ENCODE data around the gene CIB4.

Gene CIB4

GRCh38 chr2:26640781-26641564, at the start of gene CIB4:
Gene CIB4, minus strand, starts transcription at chr2:26641366. Its CDS starts 52 bp downstream, at chr2:26641314.
- DNase-seq, result no peak

GRCh38 chr2:26687801-26688200, 46.6 kb upstream of the CIB4 start:
- DNase-seq, result peak; percentile 83

GRCh38 chr2:26687328-26687727, 46.2 kb upstream of the CIB4 start:
- peak; percentile 62 for DNase-seq

DNA sequence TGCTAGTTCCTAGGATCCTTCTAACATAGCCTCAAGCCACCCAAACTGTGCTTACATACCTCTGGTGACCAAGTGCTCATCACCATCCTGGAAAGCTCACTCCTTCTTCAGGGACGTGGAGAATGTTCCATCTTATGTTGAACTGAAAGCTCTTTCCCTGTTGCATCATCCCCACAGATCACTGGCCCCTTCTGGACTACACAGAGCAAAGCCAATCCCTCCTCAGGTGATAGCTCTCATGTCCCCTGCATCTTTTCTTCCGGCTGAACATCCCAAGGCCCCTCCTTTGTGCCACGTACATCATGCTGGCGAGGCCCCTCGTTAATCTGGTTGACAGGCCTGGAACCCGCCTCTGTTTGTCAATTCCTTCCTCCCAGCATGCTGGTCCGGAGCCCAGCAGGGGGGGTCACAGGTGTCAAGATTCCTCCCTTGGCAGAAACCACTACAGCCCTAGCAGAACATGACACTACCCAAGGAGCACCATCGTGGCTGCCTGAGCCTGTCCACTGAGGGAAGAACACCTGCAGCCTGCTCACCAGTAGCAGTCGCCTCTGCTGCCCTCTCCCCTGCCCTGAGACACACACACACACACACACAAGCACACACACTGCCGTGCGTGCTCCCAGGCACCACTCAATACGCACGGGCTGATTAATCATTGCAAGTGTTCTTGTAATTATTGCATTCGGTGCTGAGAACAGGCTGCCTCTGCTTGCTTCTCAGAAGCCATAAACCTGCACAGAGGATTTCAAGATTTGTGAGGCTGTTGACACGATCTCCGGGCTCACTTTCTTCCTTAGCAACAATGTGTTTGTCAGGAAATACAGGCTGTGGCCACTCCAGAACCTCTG, 45.0 kb upstream of the CIB4 start:
- DNase-seq, result peak; percentile 38

DNA sequence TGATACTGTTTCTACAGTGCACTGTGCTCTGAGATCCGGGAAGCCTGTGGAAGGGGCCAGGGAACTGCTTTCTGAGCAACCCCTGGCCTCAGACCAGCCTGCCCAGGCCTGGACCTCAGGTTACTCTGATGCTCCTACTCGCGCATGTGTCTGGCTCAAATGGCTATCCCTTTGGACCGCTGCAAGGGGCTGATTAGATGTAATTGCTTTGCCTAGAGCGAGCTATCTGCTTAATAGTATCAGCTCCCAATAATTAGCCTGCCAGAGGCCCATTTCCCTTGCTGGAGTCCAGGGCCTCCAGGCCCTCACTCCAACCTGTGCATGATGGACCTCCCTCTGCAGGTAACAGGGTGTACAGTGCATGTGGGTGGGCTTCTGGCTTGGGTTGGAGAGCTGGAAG, 44.2 kb upstream of the CIB4 start:
- DNase-seq, result no peak

DNA sequence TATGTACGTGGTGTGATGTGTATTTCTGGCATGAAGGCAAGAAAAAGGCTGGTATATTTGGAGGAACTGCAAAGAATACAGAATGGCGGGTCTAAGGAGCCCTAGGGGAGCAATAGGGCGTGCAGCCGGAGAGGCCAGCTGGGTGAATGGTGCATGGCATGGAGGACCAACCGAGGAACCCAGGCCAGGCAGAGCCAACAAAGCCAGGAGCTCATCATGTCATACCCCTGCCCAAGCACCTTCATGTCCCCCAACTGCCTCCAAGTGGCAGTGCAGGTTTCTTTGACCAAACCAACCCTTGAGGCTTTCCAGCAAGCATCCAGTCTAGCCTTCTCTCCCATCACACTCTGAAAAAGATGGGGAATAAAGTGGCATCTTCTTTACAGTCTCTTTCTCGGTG, 42.4 kb upstream of the CIB4 start:
- no peak for DNase-seq

- DNase-seq, result no peak
These were observed 41.0 kb upstream of the CIB4 start for GRCh38 chr2:26682155-26682554.

DNA sequence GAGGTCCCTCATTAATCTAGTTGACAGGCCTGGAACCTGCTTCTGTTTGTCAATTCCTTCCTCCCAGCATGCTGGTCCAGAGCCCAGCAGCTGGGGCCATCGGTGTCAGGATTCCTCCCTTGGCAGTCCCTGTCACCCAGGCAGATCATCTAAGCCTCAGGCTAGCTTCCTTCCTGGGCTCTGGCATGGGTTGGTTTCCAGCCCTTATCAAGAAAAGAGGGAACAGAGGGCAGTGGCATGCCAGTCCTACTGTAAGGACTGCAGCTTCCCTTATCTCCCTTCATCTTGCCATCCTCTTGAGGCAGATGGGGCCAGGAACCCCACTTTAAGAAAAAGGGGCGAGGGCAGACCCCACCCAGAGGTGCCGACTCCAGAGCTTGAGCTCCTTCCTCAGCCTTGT, 40.5 kb upstream of the CIB4 start:
- DNase-seq, result no peak

- DNase-seq, result no peak
These were observed 38.7 kb upstream of the CIB4 start for GRCh38 chr2:26679867-26680266.

GRCh38 chr2:26678035-26678434, 36.9 kb upstream of the CIB4 start:
- no peak for DNase-seq

- no peak for DNase-seq
These were observed 34.6 kb upstream of the CIB4 start for GRCh38 chr2:26675651-26676255.

DNA sequence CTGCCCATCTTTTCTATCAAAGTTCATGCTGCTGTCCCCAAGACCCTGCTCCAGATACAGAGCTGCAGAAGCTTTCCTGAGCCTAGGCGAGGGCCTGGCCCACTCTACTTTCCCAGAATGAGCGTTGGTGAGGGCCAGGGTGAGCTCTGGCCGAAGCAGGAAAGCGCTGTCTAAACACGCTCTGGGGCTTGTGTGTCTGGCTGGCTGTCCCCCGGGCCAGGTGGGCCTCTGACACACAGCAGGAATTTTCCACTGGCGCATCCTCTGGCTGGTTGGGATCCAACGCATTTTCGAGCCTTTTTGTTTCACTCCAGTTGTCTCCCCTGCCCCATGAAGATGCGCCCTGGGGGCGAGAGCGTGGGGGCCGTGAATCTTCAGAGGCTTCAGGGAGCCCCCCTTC, 33.6 kb upstream of the CIB4 start:
- no peak for DNase-seq

- DNase-seq, result no peak
These were observed 33.0 kb upstream of the CIB4 start for GRCh38 chr2:26674002-26674751.

DNA sequence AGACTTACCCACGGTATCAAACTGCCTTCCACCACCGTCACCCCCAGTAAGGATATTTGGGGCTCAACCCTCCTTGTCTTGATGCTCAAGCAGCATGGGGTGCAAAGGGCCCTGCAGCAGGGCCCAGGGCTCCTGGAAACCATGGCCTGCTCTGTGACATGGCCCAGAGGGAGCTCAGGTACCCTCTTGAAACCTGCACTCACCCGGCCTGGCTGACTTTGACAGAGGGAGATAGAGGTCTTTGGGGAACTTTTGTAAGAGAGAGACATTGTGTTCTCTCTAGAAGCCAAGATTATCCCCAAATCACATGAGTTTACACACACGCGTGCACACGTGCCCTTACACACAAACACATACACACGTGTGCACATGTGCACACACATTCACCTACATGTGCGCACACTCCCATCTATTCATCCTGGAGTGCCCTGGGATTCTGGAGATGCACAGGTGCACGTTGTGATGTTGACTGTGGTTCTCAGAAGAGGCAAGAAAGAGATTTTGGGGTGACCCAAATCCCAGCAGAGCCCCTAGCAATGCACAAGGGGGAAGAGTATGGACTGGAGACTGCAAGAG, 31.7 kb upstream of the CIB4 start:
- no peak for DNase-seq

DNA sequence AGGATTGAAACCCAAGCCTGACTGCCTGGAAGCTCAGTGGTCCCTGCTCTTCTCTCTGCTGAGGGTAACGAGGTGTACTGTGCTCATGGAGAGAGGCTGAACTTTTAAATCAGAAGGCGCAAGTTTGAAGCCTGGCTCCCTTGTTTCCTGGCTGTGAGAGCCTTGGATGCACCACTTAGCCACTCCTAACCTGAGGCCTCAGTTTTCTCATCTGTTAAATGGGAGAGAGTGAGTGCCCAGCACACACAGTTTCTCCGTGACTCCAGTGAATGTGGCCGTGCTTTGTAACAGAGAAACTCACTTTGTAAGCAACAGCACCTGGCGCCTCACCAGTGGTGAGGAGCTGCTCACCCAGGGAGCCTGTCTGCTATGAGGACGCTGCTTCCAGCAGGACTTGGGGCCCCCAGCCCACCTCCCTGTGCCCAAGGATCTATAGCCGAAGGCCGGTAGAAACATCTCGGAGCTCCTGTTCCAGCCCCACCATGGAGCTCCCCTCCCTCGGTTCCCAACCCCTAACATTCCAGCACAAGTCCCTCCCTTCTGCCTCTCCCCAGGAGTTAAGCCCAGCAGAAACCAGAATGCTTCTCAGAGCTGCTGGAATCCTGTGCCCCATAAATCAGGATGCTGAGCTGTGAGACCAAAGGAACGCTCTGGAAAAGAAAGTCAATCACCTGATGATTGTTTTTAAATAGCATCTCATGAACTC, 31.1 kb upstream of the CIB4 start:
- no peak for DNase-seq

DNA sequence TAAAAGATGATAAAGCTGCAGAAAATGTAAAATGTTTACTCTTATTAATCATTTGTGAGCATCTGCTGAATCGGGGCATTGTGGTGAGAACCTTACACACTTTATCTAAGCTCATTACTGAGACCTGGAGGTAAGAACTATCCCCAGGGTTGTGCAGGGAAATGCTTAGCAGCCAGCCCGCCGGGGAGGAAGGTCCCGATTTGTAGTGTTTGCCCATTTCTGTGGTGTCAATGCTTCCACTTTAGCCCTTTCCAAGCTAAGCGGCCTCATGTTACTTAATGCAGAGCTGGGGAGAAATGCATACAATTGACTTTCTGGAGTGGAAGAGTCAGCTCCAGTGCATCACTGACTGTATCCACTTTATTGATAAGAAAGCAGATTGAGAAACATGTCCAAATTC, 30.5 kb upstream of the CIB4 start:
- DNase-seq, result no peak

DNA sequence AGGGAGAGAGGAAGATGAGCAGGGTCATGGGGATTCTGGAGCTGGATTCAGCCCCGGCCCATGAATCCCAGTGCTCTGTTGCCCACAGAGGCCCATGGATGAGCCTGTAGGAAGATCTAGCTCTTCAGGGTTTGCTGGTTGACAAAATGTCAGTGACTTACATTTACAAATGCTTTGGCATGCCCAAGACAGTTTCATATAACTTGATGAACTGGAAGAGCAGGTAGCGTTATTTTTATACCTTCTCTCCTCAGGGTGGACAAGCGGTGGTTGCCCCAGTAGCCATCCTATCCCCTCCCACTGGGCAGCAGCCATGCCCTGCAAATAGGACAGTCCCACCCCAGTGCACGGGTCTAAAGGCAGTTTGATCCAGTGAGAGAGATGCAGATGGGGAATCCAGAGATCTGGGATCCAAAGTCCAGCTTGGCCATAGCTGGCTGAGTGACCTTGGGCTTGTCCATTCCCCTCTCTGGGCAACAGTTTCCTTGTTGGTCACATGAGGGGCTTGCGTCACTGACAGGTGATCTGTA, 29.8 kb upstream of the CIB4 start:
- DNase-seq, result no peak

- DNase-seq, result no peak
These were observed 29.0 kb upstream of the CIB4 start for GRCh38 chr2:26670171-26670570.

DNA sequence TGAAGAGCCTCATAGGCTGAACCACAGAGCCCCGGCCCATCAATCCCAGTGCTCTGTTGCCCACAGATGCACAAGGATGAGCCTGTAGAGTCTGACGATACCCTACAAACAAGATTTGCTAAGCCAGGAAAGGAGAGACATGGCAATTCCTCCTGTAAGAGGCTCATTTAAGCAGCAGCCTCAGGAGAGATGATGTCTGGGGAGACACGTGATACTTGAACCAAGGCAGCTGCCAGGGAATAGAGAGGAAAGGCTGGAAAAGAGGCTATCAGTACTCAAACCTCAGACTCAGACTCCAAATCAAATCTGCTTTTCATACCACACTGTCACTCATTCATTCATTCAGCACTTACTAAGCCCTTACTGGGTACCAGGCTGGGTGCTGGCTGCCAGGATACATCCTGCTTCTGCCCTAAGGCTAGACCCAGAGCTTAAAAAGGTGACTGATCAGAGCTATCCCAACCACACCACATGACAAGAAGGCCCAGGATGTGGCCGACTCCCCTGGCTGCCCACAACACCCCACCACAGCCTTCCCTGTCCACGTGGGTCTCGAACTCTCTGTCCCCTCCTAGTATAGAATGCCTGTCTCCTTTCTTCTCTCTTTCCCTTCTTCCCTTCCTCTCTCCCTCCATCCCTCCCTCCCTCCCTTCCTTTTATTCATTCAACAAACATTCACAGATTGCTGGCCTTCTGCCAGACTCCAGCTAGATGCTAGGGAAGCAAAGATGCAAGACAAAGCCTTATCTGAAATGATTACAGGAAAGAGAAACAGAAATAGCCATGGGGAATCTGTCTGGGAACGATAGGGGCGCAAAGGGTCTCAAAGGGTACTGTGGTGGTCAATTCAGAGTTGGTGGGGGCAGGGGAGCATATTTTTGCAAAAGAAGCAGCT, 27.9 kb upstream of the CIB4 start:
- DNase-seq, result no peak

GRCh38 chr2:26668041-26668440, 26.9 kb upstream of the CIB4 start:
- no peak for DNase-seq

DNA sequence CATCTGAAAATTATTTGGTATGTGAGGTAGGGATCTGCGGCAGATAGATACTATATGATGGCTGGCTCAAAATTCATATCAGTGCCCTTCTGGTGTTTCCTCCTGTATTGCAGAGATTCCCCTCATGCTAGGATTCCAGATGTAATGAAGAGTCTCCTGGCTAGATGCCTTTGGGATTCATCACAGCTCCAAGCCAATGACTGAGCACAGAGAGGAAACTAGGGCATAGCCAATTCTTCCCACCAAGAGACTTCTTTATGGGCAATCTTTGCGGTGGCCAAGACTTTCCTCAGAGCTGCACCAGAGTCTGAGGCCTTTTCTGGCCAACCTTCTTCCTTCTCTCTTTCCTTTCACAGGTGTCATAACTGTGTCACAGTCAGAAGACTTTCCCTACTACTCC, 25.5 kb upstream of the CIB4 start:
- DNase-seq, result no peak
